SHP77 treated with DMSO at 0.1 percent for 48 hours (cell line): ENCODE data around the gene IKZF1.
A peak's percentile ranks its signal among the peaks of the same experiment; 100 is the strongest.

Source experiments
- DNase-seq: peaks from one replicate; lab custom pipeline; 2025; lab: John Stamatoyannopoulos, UW

Gene IKZF1

DNA sequence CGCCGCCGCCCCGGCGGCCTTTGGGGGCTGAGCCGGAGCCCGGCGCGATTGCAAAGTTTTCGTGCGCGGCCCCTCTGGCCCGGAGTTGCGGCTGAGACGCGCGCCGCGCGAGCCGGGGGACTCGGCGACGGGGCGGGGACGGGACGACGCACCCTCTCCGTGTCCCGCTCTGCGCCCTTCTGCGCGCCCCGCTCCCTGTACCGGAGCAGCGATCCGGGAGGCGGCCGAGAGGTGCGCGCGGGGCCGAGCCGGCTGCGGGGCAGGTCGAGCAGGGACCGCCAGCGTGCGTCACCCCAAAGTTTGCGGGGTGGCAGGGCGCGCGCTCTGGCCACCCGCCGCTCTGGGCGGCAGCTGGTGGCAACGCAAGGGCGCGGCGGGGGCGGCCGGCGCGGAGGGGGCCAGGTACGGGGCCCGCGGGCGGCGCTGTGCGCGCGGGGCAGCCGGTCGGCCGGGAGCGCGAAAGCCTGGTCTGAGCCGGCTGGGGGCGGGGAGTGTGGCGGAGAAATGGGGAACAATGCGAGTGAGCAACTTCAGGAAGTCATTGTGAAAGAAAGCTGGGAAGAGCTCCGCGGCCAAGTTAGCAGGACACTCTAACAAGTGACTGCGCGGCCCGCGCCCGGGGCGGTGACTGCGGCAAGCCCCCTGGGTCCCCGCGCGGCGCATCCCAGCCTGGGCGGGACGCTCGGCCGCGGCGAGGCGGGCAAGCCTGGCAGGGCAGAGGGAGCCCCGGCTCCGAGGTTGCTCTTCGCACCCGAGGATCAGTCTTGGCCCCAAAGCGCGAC is at the start of gene IKZF1:
Gene IKZF1 (plus strand): TSS at position 588 of the 782 bp plus-strand sequence. CDS start 14,346 bp downstream, outside the sequence.
- no peak for DNase-seq

DNA sequence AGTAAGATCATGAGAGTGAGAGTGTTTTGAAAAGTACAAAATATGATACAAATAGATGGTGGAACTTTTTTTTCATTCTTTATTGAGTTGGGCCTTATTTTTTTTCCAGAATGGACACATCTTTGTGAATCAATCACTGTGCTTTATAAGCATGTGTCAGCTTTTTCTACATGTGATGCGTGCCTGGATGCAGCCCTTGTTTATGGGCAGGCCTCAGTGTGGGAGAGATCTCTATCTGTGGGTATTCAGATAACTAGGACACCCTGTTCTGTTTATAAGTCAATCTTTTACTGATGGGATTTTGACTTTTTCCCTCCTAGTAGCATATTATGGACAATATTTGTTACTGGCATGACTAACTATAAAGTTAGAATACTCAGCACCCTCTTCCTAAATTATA is 42.9 kb upstream of the IKZF1 start:
- DNase-seq = no peak

DNA sequence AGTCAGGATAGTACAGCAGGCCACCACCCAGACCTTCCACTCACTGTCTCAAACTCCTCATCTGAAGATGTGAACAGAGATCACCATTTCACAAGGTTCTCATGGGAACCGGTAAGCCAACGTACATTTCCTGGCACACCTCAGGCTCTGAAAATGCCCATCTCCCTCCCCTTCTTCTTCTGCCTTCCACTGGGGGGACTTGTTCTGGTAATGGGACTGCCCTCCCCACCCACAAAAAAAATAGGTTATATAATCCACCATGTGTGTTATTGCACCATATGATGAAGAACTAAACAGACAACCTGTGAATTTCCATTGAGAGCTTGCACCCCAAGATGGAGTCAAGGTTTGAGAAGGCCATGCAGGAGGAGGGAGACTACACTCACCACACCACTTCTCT is 42.1 kb upstream of the IKZF1 start:
- no peak for DNase-seq

DNA sequence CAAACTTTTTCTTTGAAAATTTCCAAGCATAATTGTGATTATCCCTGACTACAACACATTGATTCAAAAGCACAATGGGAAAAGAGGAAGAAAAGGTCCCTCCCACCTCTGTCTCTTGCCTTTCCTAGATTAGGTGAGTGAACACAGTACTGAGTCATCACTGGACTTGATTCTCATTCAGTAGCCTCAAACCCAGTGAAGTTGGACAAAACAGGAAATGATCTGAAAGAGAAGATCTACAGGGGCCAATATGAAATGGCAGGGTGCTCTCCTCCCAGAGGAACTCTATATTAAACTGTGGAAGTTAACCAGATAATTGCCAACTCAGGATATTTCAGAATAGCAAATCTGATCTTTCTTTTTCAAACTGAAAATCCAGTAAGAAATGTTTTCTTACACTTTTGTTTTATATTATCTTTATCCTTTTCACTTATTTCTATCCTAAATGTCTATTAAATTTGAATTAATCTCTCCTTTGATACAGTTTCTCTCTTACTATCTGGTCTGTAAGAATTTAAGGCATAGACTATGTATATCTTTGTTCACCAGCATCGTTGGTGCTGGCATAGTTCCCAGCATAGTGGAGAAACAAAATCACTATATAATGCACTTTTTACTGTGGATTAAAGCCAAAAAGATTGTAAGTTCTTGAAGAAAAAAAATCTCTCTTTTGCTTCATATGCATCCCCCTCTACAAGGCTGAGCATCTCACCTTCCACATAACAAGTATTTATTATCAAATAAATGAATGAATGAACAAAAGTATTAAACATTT is 41.4 kb upstream of the IKZF1 start:
- no peak for DNase-seq

DNA sequence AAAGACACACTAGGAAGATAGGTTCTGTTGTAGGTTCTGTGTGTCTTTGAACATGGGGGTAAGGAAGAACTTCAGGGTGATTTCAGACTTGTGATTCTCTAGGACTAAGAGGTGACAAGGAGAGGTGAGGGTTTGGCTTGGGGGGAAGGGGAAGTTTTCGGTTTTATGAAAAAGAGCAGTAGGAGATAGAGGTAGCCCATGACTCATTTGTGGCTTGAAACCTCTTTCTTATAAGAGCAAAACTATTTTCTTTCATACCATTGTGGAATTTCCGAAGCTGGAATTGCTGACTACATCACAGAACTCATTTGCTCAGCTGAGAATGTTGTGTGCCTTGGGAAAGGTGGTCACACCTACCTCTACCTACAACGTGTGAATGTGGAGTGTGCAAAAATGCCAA is 39.6 kb upstream of the IKZF1 start:
- DNase-seq = no peak

DNA sequence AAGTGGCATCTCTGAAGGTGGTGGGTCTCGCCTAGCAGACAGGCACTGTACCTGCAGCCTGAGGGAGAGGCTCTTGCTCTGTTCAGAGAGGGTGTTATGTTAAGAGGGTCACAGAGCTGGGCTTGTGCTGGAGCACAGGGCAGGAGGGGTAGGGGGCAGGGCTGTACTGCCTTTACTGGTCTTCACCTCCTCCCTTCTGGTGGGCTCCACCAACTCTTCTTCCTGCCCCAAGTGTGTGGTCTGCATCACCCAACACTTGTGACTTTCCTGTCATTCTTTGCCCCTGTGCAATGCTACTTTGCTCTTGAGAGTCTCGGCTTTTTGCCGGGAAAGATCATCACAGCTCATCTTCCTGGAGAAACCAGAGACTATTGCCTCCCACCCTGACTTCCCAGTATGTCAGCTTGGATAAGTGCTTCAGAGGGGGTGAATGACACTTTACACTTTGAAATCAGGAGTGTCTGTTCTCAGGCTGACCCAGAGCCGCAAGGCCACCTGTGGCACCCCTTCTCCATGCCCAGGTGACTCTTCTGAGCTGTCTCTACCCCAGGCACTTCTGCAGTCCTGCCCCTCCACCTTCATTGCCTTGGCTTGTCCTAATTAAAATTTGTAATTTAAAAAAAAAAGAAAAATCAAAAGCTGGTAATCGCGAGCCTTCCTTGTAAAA is 38.4 kb upstream of the IKZF1 start:
- DNase-seq = no peak

DNA sequence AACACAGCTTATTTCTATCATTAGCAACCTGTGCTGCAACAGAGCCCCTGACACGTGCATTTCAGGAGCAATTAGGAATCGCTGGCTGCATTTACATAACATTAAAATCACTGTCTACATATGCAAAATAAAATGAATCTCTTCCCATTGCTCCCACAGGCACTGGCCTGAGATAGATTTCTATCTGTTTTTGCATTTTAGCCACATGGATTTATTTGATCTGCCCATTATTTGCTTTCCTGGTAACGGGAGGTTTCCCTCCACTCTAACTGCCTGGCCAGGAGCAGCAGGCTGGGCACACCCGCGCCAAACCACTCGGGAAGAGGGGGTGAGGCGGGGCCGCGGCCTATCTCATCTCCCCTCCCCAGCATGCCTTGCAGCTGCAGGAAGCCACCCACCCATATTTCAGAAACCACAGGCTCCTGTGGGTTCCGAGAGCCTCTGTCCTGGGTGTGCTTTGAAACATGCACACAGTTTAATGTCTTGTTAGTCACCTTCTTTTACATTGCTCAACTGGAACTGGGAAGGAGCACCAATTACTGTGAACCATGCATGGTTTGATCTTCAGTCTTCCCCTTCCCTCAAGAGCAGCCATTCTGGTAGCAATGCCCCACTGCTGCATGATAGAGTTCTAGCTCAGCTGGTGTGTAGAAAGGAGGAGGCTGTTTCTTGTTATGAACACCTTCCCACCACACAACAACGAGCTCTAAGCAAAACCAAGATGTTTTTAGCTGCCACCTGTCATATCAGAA is 37.7 kb upstream of the IKZF1 start:
- no peak for DNase-seq

DNA sequence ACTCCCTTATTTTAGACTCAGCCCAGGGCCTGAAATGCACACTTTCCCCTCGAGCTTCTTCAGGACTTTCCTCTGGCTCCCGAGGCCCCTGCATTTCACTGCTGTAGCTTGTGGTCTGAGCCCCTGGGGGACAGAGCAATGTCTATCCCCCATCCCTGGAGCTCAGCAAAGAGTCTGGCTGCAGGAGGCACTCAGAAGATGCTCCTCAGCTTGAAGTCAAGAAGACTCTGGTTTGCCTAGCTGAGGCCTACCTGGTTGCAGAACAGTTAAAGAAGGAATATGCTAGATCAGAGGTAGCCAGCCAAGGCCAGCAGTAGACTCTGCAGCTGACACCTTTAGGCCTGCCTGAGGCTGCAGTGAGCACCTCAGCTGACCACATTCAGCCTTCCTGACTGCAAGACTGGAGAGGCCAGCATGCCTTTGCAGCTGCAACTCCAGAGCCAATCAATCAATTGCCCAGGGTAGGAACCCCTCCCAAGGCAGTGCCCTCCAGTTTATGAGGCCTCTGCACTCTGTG is 36.9 kb upstream of the IKZF1 start:
- no peak for DNase-seq

DNA sequence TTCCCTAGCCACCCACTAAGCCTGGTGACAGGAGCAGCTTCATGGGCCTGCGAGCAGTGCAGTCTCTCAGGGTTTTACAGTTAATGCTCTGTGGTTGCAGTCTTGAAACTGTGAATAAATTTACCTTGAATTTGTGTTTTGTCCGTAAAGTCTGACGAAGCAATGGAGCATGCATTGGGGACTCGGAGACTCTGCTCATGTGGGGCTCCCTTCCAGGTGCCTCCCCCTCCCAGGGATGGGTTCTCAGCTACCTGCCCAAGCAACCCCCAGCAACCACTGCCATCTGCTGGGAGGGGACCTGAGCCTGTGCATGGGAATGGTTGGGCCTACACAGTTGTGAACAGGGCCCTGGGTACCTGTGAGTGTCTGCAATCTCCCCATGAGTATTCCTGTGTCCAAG is 36.3 kb upstream of the IKZF1 start:
- DNase-seq = no peak

DNA sequence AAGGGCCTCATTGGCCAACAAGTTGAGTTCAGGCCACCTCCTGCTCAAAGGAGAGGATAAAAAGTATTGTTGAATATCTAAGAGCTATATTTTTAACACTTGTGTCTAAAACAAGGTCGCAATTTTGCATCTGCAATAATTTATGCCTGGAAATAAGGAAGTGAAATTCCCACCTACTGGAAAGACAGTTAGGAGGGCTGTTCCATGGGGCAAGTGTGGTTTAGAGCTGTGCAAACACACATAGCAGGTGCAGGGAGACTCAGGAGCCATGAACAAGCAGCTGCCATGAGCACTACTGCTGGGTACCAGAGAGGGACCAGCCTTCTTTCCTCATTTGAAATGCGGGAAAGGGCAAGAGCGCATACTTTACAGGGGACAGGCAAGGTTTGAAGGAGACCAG is 35.5 kb upstream of the IKZF1 start:
- peak; percentile 36 for DNase-seq

DNA sequence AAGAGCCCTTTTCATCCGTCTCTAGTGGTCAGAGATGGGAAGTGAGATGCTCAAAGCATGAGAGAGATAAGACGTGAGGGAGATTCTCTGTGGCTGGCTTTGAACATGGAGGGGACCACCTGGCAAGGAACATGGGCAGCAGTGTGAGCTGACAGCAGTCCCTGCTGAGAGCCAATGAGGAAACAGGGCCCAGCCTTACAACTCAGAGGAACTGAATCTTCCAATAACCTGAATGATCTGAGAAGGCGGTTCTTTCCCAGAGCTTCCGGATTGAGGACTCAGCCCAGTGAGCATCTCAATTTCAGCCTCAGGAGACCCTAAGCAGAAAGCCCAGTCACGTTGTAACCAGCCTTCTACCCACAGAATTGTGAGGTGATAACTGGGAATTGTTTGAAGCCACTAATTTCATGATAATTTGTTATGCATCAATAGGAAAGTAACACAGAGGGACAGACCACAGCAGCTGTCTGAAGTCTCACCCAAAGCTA is 33.9 kb upstream of the IKZF1 start:
- DNase-seq = no peak

DNA sequence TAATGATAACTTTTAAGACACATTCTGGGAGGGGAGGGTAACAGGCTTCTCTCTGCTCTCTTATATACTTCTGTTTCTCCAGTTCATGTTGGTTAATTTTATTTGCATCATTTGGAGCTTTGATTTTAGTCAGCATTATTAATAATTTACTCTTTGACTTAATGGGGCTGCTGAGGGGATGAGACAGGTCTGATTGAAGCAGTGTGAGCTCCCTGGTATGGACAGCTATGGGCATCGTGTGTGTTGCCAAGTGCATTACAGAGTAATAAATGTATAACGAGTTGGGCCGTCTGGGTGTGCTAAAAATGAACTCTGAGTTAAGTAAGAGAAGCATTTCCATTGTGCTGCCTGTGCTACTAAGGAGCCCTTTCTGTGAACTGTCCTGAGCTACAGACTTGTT is 31.7 kb upstream of the IKZF1 start:
- DNase-seq = no peak

DNA sequence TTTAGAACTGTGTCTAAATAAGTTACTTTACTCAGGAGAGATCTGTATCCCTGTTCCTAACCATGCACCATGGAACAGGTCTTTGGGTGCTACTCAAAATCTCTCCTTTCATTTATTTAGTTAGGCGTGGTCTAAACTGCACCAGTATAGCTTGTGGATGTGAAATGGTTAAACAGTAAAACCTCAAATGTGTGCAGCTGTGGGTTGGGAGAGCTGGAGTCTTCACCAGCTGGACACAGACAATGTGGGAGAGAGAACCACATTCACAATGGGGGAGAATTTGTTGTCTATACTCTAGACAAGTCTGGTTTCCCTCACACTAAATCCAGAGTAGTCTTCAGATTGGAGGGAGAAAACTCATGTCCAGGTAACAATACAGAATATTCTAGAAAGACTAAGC is 31.2 kb upstream of the IKZF1 start:
- DNase-seq = no peak

DNA sequence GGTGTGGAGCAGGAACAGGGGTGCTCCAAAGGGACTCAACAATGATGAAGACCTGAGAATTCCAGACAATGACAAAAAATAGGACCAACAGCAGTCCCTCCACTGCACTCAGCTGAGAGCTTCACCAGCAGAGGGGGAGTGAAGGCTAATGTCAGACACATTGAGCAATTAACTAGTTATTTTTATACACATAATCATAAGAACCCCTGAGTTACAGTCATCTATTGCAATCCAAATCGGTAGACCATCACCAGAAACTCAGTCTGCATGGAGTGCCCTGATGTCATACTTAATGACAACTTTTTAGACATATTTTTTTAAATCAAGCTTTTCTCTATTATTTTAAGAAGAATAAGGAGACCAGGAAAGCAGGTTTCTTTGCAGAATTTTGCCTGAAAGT is 30.6 kb upstream of the IKZF1 start:
- no peak for DNase-seq

DNA sequence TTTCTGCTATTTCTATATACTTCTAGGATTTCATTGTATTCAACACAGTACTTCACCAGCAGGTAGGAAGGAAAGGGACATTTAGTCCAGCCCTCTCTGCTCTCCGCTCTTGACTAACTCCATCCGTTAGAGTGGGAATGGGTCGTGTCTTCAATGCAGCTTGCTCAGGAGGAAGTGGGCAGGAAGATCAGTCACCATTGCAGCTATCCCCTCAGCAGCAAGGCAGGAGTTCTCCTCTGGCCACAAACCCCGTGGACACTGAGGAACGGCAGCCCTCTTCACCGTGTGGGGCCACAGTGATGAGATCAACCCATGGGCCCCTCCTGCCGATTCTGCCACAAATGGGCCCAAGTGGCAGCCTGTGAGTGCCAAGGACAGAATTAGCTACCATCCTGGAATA is 30.2 kb upstream of the IKZF1 start:
- no peak for DNase-seq

DNA sequence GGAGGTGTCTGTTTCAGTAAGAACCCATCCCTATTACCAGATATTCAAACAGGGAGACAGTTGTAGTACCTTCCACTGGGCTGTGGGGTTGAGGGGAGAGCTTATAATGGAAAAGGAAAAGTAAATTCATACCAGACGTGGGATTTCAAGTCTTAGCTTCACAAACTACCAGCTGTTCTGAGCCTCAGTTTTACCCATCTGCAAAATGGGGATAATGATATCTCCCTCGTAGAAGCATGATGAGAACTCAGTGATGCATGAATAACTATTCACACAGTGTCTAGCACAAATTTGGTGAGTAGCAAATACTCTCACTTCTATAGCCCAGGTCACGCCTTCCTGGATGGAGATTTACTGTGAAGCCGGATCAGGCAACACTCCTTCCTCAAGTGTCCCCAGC is 29.1 kb upstream of the IKZF1 start:
- DNase-seq = no peak

DNA sequence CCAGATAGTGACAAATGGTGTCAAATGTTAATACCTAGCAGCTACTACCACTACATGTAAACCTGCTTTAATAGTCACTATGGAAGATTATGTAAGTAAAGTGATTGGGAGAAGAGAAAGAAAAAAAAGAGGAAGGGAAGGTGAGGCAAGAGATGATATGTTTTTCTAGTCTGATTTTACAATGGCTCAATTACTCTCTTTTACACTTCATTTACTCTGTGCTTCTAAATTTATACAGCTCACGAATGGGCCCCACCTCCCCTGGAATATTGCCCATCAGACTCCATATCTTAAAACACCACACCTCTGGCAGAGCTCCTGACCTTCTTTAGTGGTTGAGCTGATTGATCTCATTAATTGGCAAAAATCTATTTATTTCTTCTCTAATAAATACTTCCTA is 28.0 kb upstream of the IKZF1 start:
- DNase-seq = no peak

DNA sequence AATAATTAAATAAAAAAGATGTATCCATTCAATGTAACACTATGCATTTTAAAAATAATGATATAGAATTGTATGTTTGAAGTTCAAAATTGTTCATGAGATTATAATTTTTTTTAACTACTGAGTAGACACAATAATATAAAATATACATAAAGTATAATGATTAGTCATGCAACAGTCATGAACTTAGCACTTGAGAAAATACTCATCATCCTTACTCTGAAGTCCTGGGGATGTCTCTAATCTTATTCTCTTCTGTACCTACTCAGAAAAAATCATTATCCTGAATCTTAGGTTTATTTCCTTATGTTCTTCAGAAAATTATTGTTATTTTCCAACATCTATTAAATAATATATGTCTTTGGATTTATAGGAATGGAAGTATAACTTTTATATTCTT is 26.4 kb upstream of the IKZF1 start:
- no peak for DNase-seq

DNA sequence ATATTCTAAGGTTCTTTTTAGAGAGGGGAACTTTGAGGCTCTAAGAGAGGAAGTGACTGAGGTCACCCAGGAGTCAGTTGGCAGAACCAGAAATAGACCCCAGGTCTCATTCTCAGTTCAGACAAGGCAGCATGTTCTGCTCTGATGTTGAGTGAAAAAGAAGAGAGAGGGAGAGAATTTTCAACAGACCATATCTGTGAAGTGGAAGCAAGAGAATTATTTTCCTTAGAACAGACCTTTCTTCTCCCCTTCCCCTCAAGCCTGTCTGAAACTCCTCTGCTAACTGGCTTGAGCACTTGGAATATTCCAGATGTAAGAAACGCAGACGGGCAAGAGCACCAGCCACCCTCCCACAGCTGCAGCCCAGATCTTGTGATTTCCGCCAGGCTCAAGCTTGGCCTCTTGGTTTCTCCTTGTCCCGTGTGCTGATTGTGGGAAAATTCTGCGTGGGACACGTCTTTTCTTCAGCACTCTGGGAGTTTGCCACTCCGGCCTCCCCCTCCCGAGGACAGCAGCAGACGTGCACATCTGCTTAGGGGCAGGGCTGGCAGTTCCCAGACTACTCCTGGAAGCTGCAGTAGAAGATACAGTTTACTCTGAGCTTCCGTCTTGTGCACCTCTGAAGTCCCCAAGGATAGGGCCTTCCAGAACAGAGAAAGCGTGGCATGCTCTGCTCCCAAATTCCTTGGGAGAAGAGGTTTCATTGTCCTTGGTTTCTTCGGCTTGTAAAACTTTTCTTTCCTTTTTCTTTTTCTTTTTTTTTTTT is 22.7 kb upstream of the IKZF1 start:
- no peak for DNase-seq

DNA sequence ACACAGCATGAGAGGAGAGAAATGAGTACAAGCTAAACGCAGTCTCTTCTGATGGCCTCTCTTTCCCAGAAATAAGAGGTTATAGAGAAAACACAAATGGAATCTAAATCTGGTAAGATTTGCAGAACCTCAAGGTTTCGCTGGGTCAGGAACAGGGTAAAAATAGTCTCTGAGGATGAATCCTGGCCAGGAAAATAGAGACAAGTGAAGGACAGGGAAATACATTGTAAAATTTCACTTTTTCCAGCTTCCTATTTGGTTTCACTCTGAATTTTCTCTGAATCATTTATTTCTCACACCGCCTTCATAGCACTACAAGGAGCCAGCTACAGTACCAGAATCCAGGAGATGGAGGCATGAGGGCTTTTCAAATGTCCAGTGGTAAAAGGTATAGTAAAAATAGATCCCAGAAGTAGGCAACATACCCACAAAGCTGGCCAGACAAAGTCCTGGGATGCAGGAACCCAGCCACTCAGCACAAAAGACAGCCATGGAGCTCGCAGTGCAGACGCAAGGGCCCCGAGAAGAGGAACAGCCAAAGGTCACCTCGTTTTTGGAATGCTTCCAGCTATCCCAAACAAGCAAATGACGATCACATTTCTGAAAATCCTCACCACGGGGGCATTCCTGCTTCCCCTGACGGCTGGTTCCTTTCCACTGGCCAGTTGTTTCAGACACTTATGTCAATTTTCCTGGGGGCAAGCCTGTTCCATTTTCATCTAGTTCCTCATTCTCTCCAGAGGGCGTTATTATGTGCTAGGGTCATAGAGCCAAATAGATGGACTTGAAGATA is 21.5 kb upstream of the IKZF1 start:
- DNase-seq = no peak
